Measurements from ENCODE around the gene S100G.

The S100G gene

GRCh38 chrX:16664074-16664473 lies 14.1 kb downstream of the S100G start:
- TF ChIP-seq ZFX (IDR thresholded peaks at IDR 0.05) (no peak), CTCF (conservative IDR thresholded peaks at IDR 0.05) (no peak; the same call in 1 of the 2 replicates)
- peak overlapping the region; percentile 64 for H3K27ac ChIP-seq

- TF ChIP-seq CTCF (conservative IDR thresholded peaks at IDR 0.05) (peak; percentile 20), ZFX (IDR thresholded peaks at IDR 0.05) (no peak)
- H3K27ac ChIP-seq: no peak overlapping the region
These were observed 14.7 kb downstream of the S100G start for GRCh38 chrX:16664626-16665025.

GRCh38 chrX:16665089-16665488 lies 15.1 kb downstream of the S100G start:
- TF ChIP-seq CTCF (conservative IDR thresholded peaks at IDR 0.05) (no peak), ZFX (IDR thresholded peaks at IDR 0.05) (no peak)
- no peak overlapping the region for H3K27ac ChIP-seq

- H3K27ac ChIP-seq: no peak overlapping the region
- TF ChIP-seq ZFX (IDR thresholded peaks at IDR 0.05) (no peak), CTCF (conservative IDR thresholded peaks at IDR 0.05) (no peak)
These were observed 16.6 kb downstream of the S100G start for GRCh38 chrX:16666541-16666940.

- H3K27ac ChIP-seq: no peak overlapping the region
- peak; percentile 51 for TF ChIP-seq CTCF (conservative IDR thresholded peaks at IDR 0.05)
- no peak for TF ChIP-seq ZFX (IDR thresholded peaks at IDR 0.05)
These were observed 21.0 kb downstream of the S100G start for GRCh38 chrX:16671005-16671404.

- H3K27ac ChIP-seq: no peak overlapping the region
- TF ChIP-seq ZFX (IDR thresholded peaks at IDR 0.05) (no peak), CTCF (conservative IDR thresholded peaks at IDR 0.05) (no peak)
These were observed 28.7 kb downstream of the S100G start for GRCh38 chrX:16678689-16679088.

- no peak for TF ChIP-seq CTCF (conservative IDR thresholded peaks at IDR 0.05)
- no peak for TF ChIP-seq ZFX (IDR thresholded peaks at IDR 0.05)
- H3K27ac ChIP-seq: no peak overlapping the region
These were observed 33.2 kb downstream of the S100G start for GRCh38 chrX:16683007-16683664.
